Effector CD8-positive, alpha-beta T cell (primary cell): Measurements from ENCODE around the gene NEGR1.

Experiments used
- DNase-seq: peaks from one replicate; lab custom pipeline; 2025; lab: John Stamatoyannopoulos, UW

NEGR1 gene

GRCh38 chr1:71362076-71362475 is 920.3 kb downstream of the NEGR1 start:
- DNase-seq = no peak

- no peak for DNase-seq
These were observed 924.6 kb downstream of the NEGR1 start for GRCh38 chr1:71357708-71358107.

- DNase-seq = no peak
These were observed 930.9 kb downstream of the NEGR1 start for GRCh38 chr1:71351438-71351837.

- no peak for DNase-seq
These were observed 931.5 kb downstream of the NEGR1 start for GRCh38 chr1:71350805-71351204.

- no peak for DNase-seq
These were observed 932.0 kb downstream of the NEGR1 start for GRCh38 chr1:71350330-71350729.
